HG03066 (cell line): Measurements from ENCODE around the gene CBX8.

Experiments used
- ATAC-seq: cut with Tn5 transposase; IDR thresholded peaks from one replicate; pipeline ENCODE4 v1.9.1; 2021; ENCODE audit warnings: low read depth; ENCODE audit not compliant: unreplicated experiment

CBX8 gene

GRCh38 chr17:79821331-79822095, 24.6 kb upstream of the CBX8 start:
- ATAC-seq, result no peak

GRCh38 chr17:79820959-79821330, 24.1 kb upstream of the CBX8 start:
- ATAC-seq, result no peak

- no peak for ATAC-seq
Measured at GRCh38 chr17:79819534-79820276, 22.8 kb upstream of the CBX8 start.

GRCh38 chr17:79819085-79819484, 22.2 kb upstream of the CBX8 start:
- ATAC-seq, result no peak

- ATAC-seq, result no peak
Measured at GRCh38 chr17:79818026-79818758, 21.3 kb upstream of the CBX8 start.

- no peak for ATAC-seq
Measured at GRCh38 chr17:79815836-79816461, 19.1 kb upstream of the CBX8 start.

- no peak for ATAC-seq
Measured at GRCh38 chr17:79814974-79815835, 18.3 kb upstream of the CBX8 start.

- no peak for ATAC-seq
Measured at GRCh38 chr17:79814127-79814973, 17.5 kb upstream of the CBX8 start.

GRCh38 chr17:79813297-79814126, 16.6 kb upstream of the CBX8 start:
- no peak for ATAC-seq

GRCh38 chr17:79812353-79813258, 15.7 kb upstream of the CBX8 start:
- ATAC-seq, result no peak

GRCh38 chr17:79811868-79812352, 15.0 kb upstream of the CBX8 start:
- ATAC-seq, result no peak

GRCh38 chr17:79811011-79811867, 14.4 kb upstream of the CBX8 start:
- ATAC-seq, result no peak

- no peak for ATAC-seq
Measured at GRCh38 chr17:79810130-79811010, 13.5 kb upstream of the CBX8 start.

- no peak for ATAC-seq
Measured at GRCh38 chr17:79809530-79810129, 12.8 kb upstream of the CBX8 start.
